GM12878 (cell line): ENCODE measurements around the gene NKD1. TPM values are rescaled to one million over a fixed set of nuclear protein-coding genes. Genes with fewer than 3 reads are reported as not detected.

Experiments
- ATAC-seq: fragments of 200-7000 bp; cut with Tn5 transposase; 3 replicates; pipeline ENCODE4 v1.9.1; 2020; ENCODE audit warnings: mild to moderate bottlenecking, moderate library complexity
- BruUV-seq: library from RNA; stranded (reverse); fragments of 400-500 nt; replicated peaks from 2 replicates; lab custom pipeline; 2021; lab: Mats Ljungman, UMichigan
- CTCF ChIA-PET: fragments of 300-600 bp; sonication (Branson Sonifier 250); formaldehyde crosslinking; extraction: SDS; loops from one replicate; lab custom pipeline; 2021; ENCODE audit warnings: inconsistent platforms; lab: Yijun Ruan, JAX
- POLR2A ChIA-PET: fragments of 350-600 bp; formaldehyde crosslinking; extraction: SDS; loops from one replicate; lab custom pipeline; 2021; ENCODE audit warnings: inconsistent platforms; lab: Charles Lee
- RAD21 ChIA-PET: fragments of 300-600 bp; sonication (Branson Sonifier 250); formaldehyde crosslinking; loops from one replicate; lab custom pipeline; 2023; ENCODE audit warnings: antibody characterized with exemption; ENCODE audit not compliant: unreplicated experiment; lab: Charles Lee
- SMC1A ChIA-PET: fragments of 300-600 bp; sonication (Branson Sonifier 250); formaldehyde crosslinking; loops from one replicate; lab custom pipeline; 2023; ENCODE audit not compliant: unreplicated experiment, uncharacterized antibody; lab: Charles Lee
- DNase-seq: peaks from one replicate; pipeline ENCODE4 v3.0.0-alpha.2; 2011; ENCODE audit warnings: low read depth, low spot score
- FAIRE-seq: peaks from 3 replicates; lab custom pipeline; 2011; peaks lifted over from hg19 to GRCh38; lab: Jason Lieb, UNC
- H2AFZ ChIP-seq: 2 replicates; pipeline ENCODE4 v1.6.0; 2011; ENCODE audit warnings: low read depth, low read length, control low read depth; ENCODE audit not compliant: control insufficient read depth
- H3K27ac ChIP-seq: 2 replicates; pipeline ENCODE4 v1.5.1; 2011; ENCODE audit warnings: control low read depth; ENCODE audit not compliant: control insufficient read depth, insufficient read depth
- H3K27me3 ChIP-seq, 2 experiments: replicated peaks in 1 of 2; 2 replicates each; pipeline versions ENCODE4 v1.6.0 to v1.6.1; 2011; ENCODE audit warnings: low read length in 1 of 2; ENCODE audit not compliant: control insufficient read depth in 2 of 2, insufficient read depth in 2 of 2
- H3K36me3 ChIP-seq, 2 experiments: 2 replicates each; pipeline ENCODE4 v1.5.1; 2011; ENCODE audit warnings: low read length in 1 of 2; ENCODE audit not compliant: control insufficient read depth in 2 of 2, insufficient read depth in 2 of 2
- H3K4me1 ChIP-seq: 2 replicates; pipeline ENCODE4 v1.6.1; 2011; ENCODE audit warnings: mild to moderate bottlenecking, low read length, moderate library complexity, mixed read lengths; ENCODE audit not compliant: control insufficient read depth, insufficient read depth
- H3K4me2 ChIP-seq: 2 replicates; pipeline ENCODE4 v1.6.0; 2011; ENCODE audit warnings: control low read depth; ENCODE audit not compliant: control insufficient read depth, insufficient read depth
- H3K4me3 ChIP-seq: fragments of 200-600 bp; sonication (generic); 2 replicates; pipeline ENCODE4 v1.5.1; 2016
- H3K79me2 ChIP-seq: 2 replicates; pipeline ENCODE4 v1.6.0; 2011; ENCODE audit warnings: low read length; ENCODE audit not compliant: control insufficient read depth, insufficient read depth
- H3K9ac ChIP-seq: 2 replicates; pipeline ENCODE4 v1.8.0; 2011; ENCODE audit warnings: low read length, control low read depth, mixed read lengths; ENCODE audit not compliant: control insufficient read depth, insufficient read depth
- H3K9me3 ChIP-seq: replicated peaks from 3 replicates; pipeline ENCODE4 v1.5.1; 2011; ENCODE audit warnings: mild to moderate bottlenecking, low read length; ENCODE audit not compliant: control insufficient read depth, insufficient read depth
- H4K20me1 ChIP-seq: 2 replicates; pipeline ENCODE4 v1.6.0; 2011; ENCODE audit not compliant: control insufficient read depth, insufficient read depth
- PAX5 ChIP-seq: IDR thresholded peaks from 2 replicates; pipeline ENCODE4 v1.6.1; 2011; ENCODE audit warnings: low read depth, low read length, borderline replicate concordance
- ZBTB4 ChIP-seq: fragments of 450-650 bp; formaldehyde crosslinking; IDR thresholded peaks from 2 replicates; pipeline ENCODE4 v1.4.0; 2022; ENCODE audit warnings: mild to moderate bottlenecking, moderate library complexity
- ZZZ3 ChIP-seq: IDR thresholded peaks from 2 replicates; pipeline ENCODE4 v1.6.1; 2011; ENCODE audit warnings: low read depth; ENCODE audit not compliant: control insufficient read depth, insufficient read length
- WGBS: methylation state at CpG from one replicate; pipeline ENCODE4 v1.1.6; 2016; ENCODE audit warnings: low lambda C conversion rate; ENCODE audit not compliant: insufficient replicate concordance, insufficient coverage; ENCODE audit errors: missing lambda C conversion rate; 5-methylcytosine and 5-hydroxymethylcytosine counted together
- in situ Hi-C: fragments of 300-500 bp; cut with MboI; formaldehyde crosslinking; loops from 9 replicates; pipeline ENCODE4 v1.14.3; 2018; ENCODE audit warnings: mixed read lengths
- intact Hi-C: fragments of 100-400 bp; cut with micrococcal nuclease; formaldehyde crosslinking; loops from one replicate; pipeline ENCODE4 v1.14.2; 2022; ENCODE audit not compliant: unreplicated experiment
- polyA plus RNA-seq, 11 experiments: library from polyadenylated mRNA; depleted of rRNA in 4 of 11; unstranded in 6 of 11; stranded (reverse) in 5 of 11; fragments of >200 nt; fragmentation: Nextera tagmentation in 4 of 11; fragmentation: Illumina TruSeq in 1 of 11; extraction: Ambion mirVana in 4 of 11; extraction: Trizol in 1 of 11; gene quantifications; 1 replicate in 1 of 11; 2 replicates in 10 of 11; pipeline versions ENCODE4 v1.2.1 to v1.2.3, GENCODE V29; 2011 to 2016; ENCODE audit warnings: inconsistent platforms in 2 of 11, missing spikeins in 2 of 11, low read depth in 1 of 11
- total RNA-seq, 4 experiments: library from RNA; depleted of rRNA in 3 of 4; stranded (reverse); fragments of >200 nt in 3 of 4; fragmentation: Illumina TruSeq in 1 of 4; extraction: Trizol in 1 of 4; gene quantifications; 2 replicates each; pipeline versions ENCODE4 v1.2.1 to v1.2.3, GENCODE V29; 2013 to 2021

NKD1 gene
- total and polyA plus RNA-seq, 10 of the 15 experiments (the other 5 are each of a cell fraction or from before 2014, with no cell fraction given): under 0.01 to 0.49 (median 0.04) TPM; not detected in 2

GRCh38 chr16:50559342-50559741 lies 11.1 kb downstream of the NKD1 start:
- POLR2A ChIA-PET: no interaction called here
- BruUV-seq: no TSS peak
- DNase-seq: no peak
- Histone ChIP-seq H3K4me2 (no peak overlapping the region), H4K20me1 (no peaks in the 10 kb centered on the region), H3K9ac (no peak overlapping the region), H3K36me3 (no peaks in the 10 kb centered on the region), H3K79me2 (no peaks in the 10 kb centered on the region), H3K27ac (no peak overlapping the region), H2AFZ (no peak overlapping the region), H3K4me3 (no peak overlapping the region), H3K9me3 (no peaks in the 10 kb centered on the region), H3K4me1 (no peaks in the 10 kb centered on the region), H3K27me3 (no peaks in the 10 kb centered on the region; a peak in 1 of 4 replicates)
- SMC1A ChIA-PET: interaction anchor here (0.7 kb wide), 1 partner anchor 99 kb away, joined by 3 read pairs; no protein-coding TSS in a partner anchor
- no peak for ATAC-seq
- in situ Hi-C loops (no loop called here), intact Hi-C loops (no loop called here)
- TF ChIP-seq ZBTB4 (CRISPR knock-in tag) (no peak), ZZZ3 (no peak), PAX5 (no peak)
- no peak for FAIRE-seq
- CTCF ChIA-PET: interaction anchor here (2.5 kb wide), 1 partner anchor 106 kb away, joined by 7 read pairs; no protein-coding TSS in a partner anchor
- WGBS: 84% methylated on average over 6 of the region's 6 CpGs
- RAD21 ChIA-PET: no interaction called here
